GM12878 (cell line): ENCODE data around the gene IL1RL1. TPM values are rescaled to one million over a fixed set of nuclear protein-coding genes. Genes with fewer than 3 reads are reported as not detected.

Experiments used
- ATAC-seq: fragments of 200-7000 bp; cut with Tn5 transposase; 3 replicates; pipeline ENCODE4 v1.9.1; 2020; ENCODE audit warnings: mild to moderate bottlenecking, moderate library complexity
- BruUV-seq: library from RNA; stranded (reverse); fragments of 400-500 nt; replicated peaks from 2 replicates; lab custom pipeline; 2021; lab: Mats Ljungman, UMichigan
- CTCF ChIA-PET: fragments of 300-600 bp; sonication (Branson Sonifier 250); formaldehyde crosslinking; extraction: SDS; loops from one replicate; lab custom pipeline; 2021; ENCODE audit warnings: inconsistent platforms; lab: Yijun Ruan, JAX
- POLR2A ChIA-PET: fragments of 350-600 bp; formaldehyde crosslinking; extraction: SDS; loops from one replicate; lab custom pipeline; 2021; ENCODE audit warnings: inconsistent platforms; lab: Charles Lee
- RAD21 ChIA-PET: fragments of 300-600 bp; sonication (Branson Sonifier 250); formaldehyde crosslinking; loops from one replicate; lab custom pipeline; 2023; ENCODE audit warnings: antibody characterized with exemption; ENCODE audit not compliant: unreplicated experiment; lab: Charles Lee
- SMC1A ChIA-PET: fragments of 300-600 bp; sonication (Branson Sonifier 250); formaldehyde crosslinking; loops from one replicate; lab custom pipeline; 2023; ENCODE audit not compliant: unreplicated experiment, uncharacterized antibody; lab: Charles Lee
- DNase-seq: peaks from one replicate; pipeline ENCODE4 v3.0.0-alpha.2; 2011; ENCODE audit warnings: low read depth, low spot score
- FAIRE-seq: peaks from 3 replicates; lab custom pipeline; 2011; peaks lifted over from hg19 to GRCh38; lab: Jason Lieb, UNC
- H2AFZ ChIP-seq: 2 replicates; pipeline ENCODE4 v1.6.0; 2011; ENCODE audit warnings: low read depth, low read length, control low read depth; ENCODE audit not compliant: control insufficient read depth
- H3K27ac ChIP-seq: 2 replicates; pipeline ENCODE4 v1.5.1; 2011; ENCODE audit warnings: control low read depth; ENCODE audit not compliant: control insufficient read depth, insufficient read depth
- H3K27me3 ChIP-seq, 2 experiments: replicated peaks in 1 of 2; 2 replicates each; pipeline versions ENCODE4 v1.6.0 to v1.6.1; 2011; ENCODE audit warnings: low read length in 1 of 2; ENCODE audit not compliant: control insufficient read depth in 2 of 2, insufficient read depth in 2 of 2
- H3K36me3 ChIP-seq, 2 experiments: 2 replicates each; pipeline ENCODE4 v1.5.1; 2011; ENCODE audit warnings: low read length in 1 of 2; ENCODE audit not compliant: control insufficient read depth in 2 of 2, insufficient read depth in 2 of 2
- H3K4me1 ChIP-seq: 2 replicates; pipeline ENCODE4 v1.6.1; 2011; ENCODE audit warnings: mild to moderate bottlenecking, low read length, moderate library complexity, mixed read lengths; ENCODE audit not compliant: control insufficient read depth, insufficient read depth
- H3K4me2 ChIP-seq: 2 replicates; pipeline ENCODE4 v1.6.0; 2011; ENCODE audit warnings: control low read depth; ENCODE audit not compliant: control insufficient read depth, insufficient read depth
- H3K4me3 ChIP-seq: fragments of 200-600 bp; sonication (generic); 2 replicates; pipeline ENCODE4 v1.5.1; 2016
- H3K79me2 ChIP-seq: 2 replicates; pipeline ENCODE4 v1.6.0; 2011; ENCODE audit warnings: low read length; ENCODE audit not compliant: control insufficient read depth, insufficient read depth
- H3K9ac ChIP-seq: 2 replicates; pipeline ENCODE4 v1.8.0; 2011; ENCODE audit warnings: low read length, control low read depth, mixed read lengths; ENCODE audit not compliant: control insufficient read depth, insufficient read depth
- H3K9me3 ChIP-seq: replicated peaks from 3 replicates; pipeline ENCODE4 v1.5.1; 2011; ENCODE audit warnings: mild to moderate bottlenecking, low read length; ENCODE audit not compliant: control insufficient read depth, insufficient read depth
- H4K20me1 ChIP-seq: 2 replicates; pipeline ENCODE4 v1.6.0; 2011; ENCODE audit not compliant: control insufficient read depth, insufficient read depth
- MAX ChIP-seq: IDR thresholded peaks from 2 replicates; pipeline ENCODE4 v1.6.1; 2012; ENCODE audit warnings: low read depth, low read length, improper control_type of control experiment
- RFX5 ChIP-seq: IDR thresholded peaks from 2 replicates; pipeline ENCODE4 v1.6.1; 2011; ENCODE audit warnings: low read depth, low read length, improper control_type of control experiment
- SPI1 ChIP-seq: IDR thresholded peaks from 2 replicates; pipeline ENCODE4 v1.6.1; 2011; ENCODE audit warnings: low read depth, mild to moderate bottlenecking, low read length, moderate library complexity, borderline replicate concordance; ENCODE audit not compliant: insufficient read depth
- TCF12 ChIP-seq: IDR thresholded peaks from 2 replicates; pipeline ENCODE4 v1.6.1; 2011; ENCODE audit warnings: low read depth, mild to moderate bottlenecking, low read length
- YY1 ChIP-seq: IDR thresholded peaks from 2 replicates; pipeline ENCODE4 v1.6.1; 2011; ENCODE audit warnings: low read depth, mild to moderate bottlenecking, low read length
- in situ Hi-C: fragments of 300-500 bp; cut with MboI; formaldehyde crosslinking; loops from 9 replicates; pipeline ENCODE4 v1.14.3; 2018; ENCODE audit warnings: mixed read lengths
- intact Hi-C: fragments of 100-400 bp; cut with micrococcal nuclease; formaldehyde crosslinking; loops from one replicate; pipeline ENCODE4 v1.14.2; 2022; ENCODE audit not compliant: unreplicated experiment
- polyA plus RNA-seq, 11 experiments: library from polyadenylated mRNA; depleted of rRNA in 4 of 11; unstranded in 6 of 11; stranded (reverse) in 5 of 11; fragments of >200 nt; fragmentation: Nextera tagmentation in 4 of 11; fragmentation: Illumina TruSeq in 1 of 11; extraction: Ambion mirVana in 4 of 11; extraction: Trizol in 1 of 11; gene quantifications; 1 replicate in 1 of 11; 2 replicates in 10 of 11; pipeline versions ENCODE4 v1.2.1 to v1.2.3, GENCODE V29; 2011 to 2016; ENCODE audit warnings: inconsistent platforms in 2 of 11, missing spikeins in 2 of 11, low read depth in 1 of 11
- total RNA-seq, 4 experiments: library from RNA; depleted of rRNA in 3 of 4; stranded (reverse); fragments of >200 nt in 3 of 4; fragmentation: Illumina TruSeq in 1 of 4; extraction: Trizol in 1 of 4; gene quantifications; 2 replicates each; pipeline versions ENCODE4 v1.2.1 to v1.2.3, GENCODE V29; 2013 to 2021

IL1RL1 gene
- total and polyA plus RNA-seq, 10 of the 15 experiments (the other 5 are each of a cell fraction or from before 2014, with no cell fraction given) = 0.08 to 0.18 TPM; not detected in 8

GRCh38 chr2:102401456-102401855 lies 90.1 kb downstream of the IL1RL1 start:
- Histone ChIP-seq H3K4me1 (no peaks in the 10 kb centered on the region), H3K27me3 (no peaks in the 10 kb centered on the region), H2AFZ (no peak overlapping the region), H3K79me2 (no peaks in the 10 kb centered on the region), H3K9ac (no peak overlapping the region), H3K4me2 (no peak overlapping the region), H3K9me3 (no peaks in the 10 kb centered on the region), H4K20me1 (no peaks in the 10 kb centered on the region), H3K36me3 (no peaks in the 10 kb centered on the region; a peak in 1 of 4 replicates), H3K27ac (no peak overlapping the region), H3K4me3 (no peak overlapping the region)
- FAIRE-seq = no peak
- ChIA-PET SMC1A (interaction anchor here (1.3 kb wide), 1 partner anchor 10 kb away, joined by 7 read pairs; no protein-coding TSS in a partner anchor), CTCF (no interaction called here), POLR2A (interaction anchor here (0.5 kb wide), 1 partner anchor 1014 kb away, joined by 3 read pairs; no protein-coding TSS in a partner anchor), RAD21 (no interaction called here)
- in situ Hi-C loops (no loop called here), intact Hi-C loops (no loop called here)
- no peak for DNase-seq
- no peak for ATAC-seq
- TF ChIP-seq SPI1 (no peak), YY1 (no peak), RFX5 (no peak), TCF12 (no peak), MAX (no peak)
- no TSS peak for BruUV-seq

Other genes starting within 250 kb of the IL1RL1 start
- gene IL1R1, start 168.8 kb upstream of the IL1RL1 start, total RNA-seq (2014; rRNA removed) = 0.17 and 0.33 TPM in 2 replicates
- gene IL1R1, start 168.8 kb upstream of the IL1RL1 start, total RNA-seq (2014; rRNA removed; fragmentation: Illumina TruSeq; extraction: Trizol) = 0.32 and 0.45 TPM in 2 replicates
- 0.61 and 1.1 TPM in 2 replicates for gene IL1R1, start 168.8 kb upstream of the IL1RL1 start, total RNA-seq (2021)
- gene IL1R1, start 168.8 kb upstream of the IL1RL1 start, polyA plus RNA-seq (2011; rRNA removed) = 13.2 and 19.9 TPM in 2 replicates
- gene IL1R1, start 168.8 kb upstream of the IL1RL1 start, polyA plus RNA-seq (2014; fragmentation: Illumina TruSeq; extraction: Trizol) = 0.81 and 0.86 TPM in 2 replicates
- gene IL1R1, start 168.8 kb upstream of the IL1RL1 start, polyA plus RNA-seq (2014; fragmentation: Nextera tagmentation; extraction: Ambion mirVana) = under 1 TPM; 0.18 to 0.24 TPM
- 0.32 and 0.42 TPM in 2 replicates for gene IL1R1, start 168.8 kb upstream of the IL1RL1 start, polyA plus RNA-seq (2014; rRNA removed)
- under 1 TPM; 0.62 to 0.79 TPM for gene IL1R1, start 168.8 kb upstream of the IL1RL1 start, polyA plus RNA-seq (2016; fragmentation: Nextera tagmentation; extraction: Ambion mirVana)
- gene IL1RL2, start 124.5 kb upstream of the IL1RL1 start, total RNA-seq (2014; rRNA removed) = not detected in 2 replicates
- not detected in 2 replicates for gene IL1RL2, start 124.5 kb upstream of the IL1RL1 start, total RNA-seq (2014; rRNA removed; fragmentation: Illumina TruSeq; extraction: Trizol)
- gene IL1RL2, start 124.5 kb upstream of the IL1RL1 start, total RNA-seq (2021) = not detected in 2 replicates
- not detected in 2 replicates for gene IL1RL2, start 124.5 kb upstream of the IL1RL1 start, polyA plus RNA-seq (2011; rRNA removed)
- not detected in 2 replicates for gene IL1RL2, start 124.5 kb upstream of the IL1RL1 start, polyA plus RNA-seq (2014; fragmentation: Illumina TruSeq; extraction: Trizol)
- gene IL1RL2, start 124.5 kb upstream of the IL1RL1 start, polyA plus RNA-seq (2014; fragmentation: Nextera tagmentation; extraction: Ambion mirVana) = not detected
- not detected in 2 replicates for gene IL1RL2, start 124.5 kb upstream of the IL1RL1 start, polyA plus RNA-seq (2014; rRNA removed)
- gene IL1RL2, start 124.5 kb upstream of the IL1RL1 start, polyA plus RNA-seq (2016; fragmentation: Nextera tagmentation; extraction: Ambion mirVana) = not detected
- 10.5 and 12.8 TPM in 2 replicates for gene IL18R1, start 44.2 kb downstream of the IL1RL1 start, total RNA-seq (2014; rRNA removed)
- 11.6 and 14.6 TPM in 2 replicates for gene IL18R1, start 44.2 kb downstream of the IL1RL1 start, total RNA-seq (2014; rRNA removed; fragmentation: Illumina TruSeq; extraction: Trizol)
- 10.0 and 10.4 TPM in 2 replicates for gene IL18R1, start 44.2 kb downstream of the IL1RL1 start, total RNA-seq (2021)
- gene IL18R1, start 44.2 kb downstream of the IL1RL1 start, polyA plus RNA-seq (2011; rRNA removed) = 15.5 and 23.0 TPM in 2 replicates
- gene IL18R1, start 44.2 kb downstream of the IL1RL1 start, polyA plus RNA-seq (2014; fragmentation: Illumina TruSeq; extraction: Trizol) = 11.0 and 11.3 TPM in 2 replicates
- 1 to 10 TPM; 3.5 to 3.8 TPM for gene IL18R1, start 44.2 kb downstream of the IL1RL1 start, polyA plus RNA-seq (2014; fragmentation: Nextera tagmentation; extraction: Ambion mirVana)
- gene IL18R1, start 44.2 kb downstream of the IL1RL1 start, polyA plus RNA-seq (2014; rRNA removed) = 9.0 and 12.0 TPM in 2 replicates
- gene IL18R1, start 44.2 kb downstream of the IL1RL1 start, polyA plus RNA-seq (2016; fragmentation: Nextera tagmentation; extraction: Ambion mirVana) = 10 to 100 TPM; 10.9 to 14.3 TPM
- 0.65 and 0.85 TPM in 2 replicates for gene IL18RAP, start 111.6 kb downstream of the IL1RL1 start, total RNA-seq (2014; rRNA removed)
- 1.0 and 1.3 TPM in 2 replicates for gene IL18RAP, start 111.6 kb downstream of the IL1RL1 start, total RNA-seq (2014; rRNA removed; fragmentation: Illumina TruSeq; extraction: Trizol)
- gene IL18RAP, start 111.6 kb downstream of the IL1RL1 start, total RNA-seq (2021) = 0.54 and 1.4 TPM in 2 replicates
- gene IL18RAP, start 111.6 kb downstream of the IL1RL1 start, polyA plus RNA-seq (2011; rRNA removed) = 1.6 and 3.4 TPM in 2 replicates
- 0.75 and 1.4 TPM in 2 replicates for gene IL18RAP, start 111.6 kb downstream of the IL1RL1 start, polyA plus RNA-seq (2014; fragmentation: Illumina TruSeq; extraction: Trizol)
- under 1 TPM; 0.37 to 0.53 TPM for gene IL18RAP, start 111.6 kb downstream of the IL1RL1 start, polyA plus RNA-seq (2014; fragmentation: Nextera tagmentation; extraction: Ambion mirVana)
- 0.64 and 0.86 TPM in 2 replicates for gene IL18RAP, start 111.6 kb downstream of the IL1RL1 start, polyA plus RNA-seq (2014; rRNA removed)
- 1 to 10 TPM in 1 of 2 experiments, not detected in 1; 1.1 TPM for gene IL18RAP, start 111.6 kb downstream of the IL1RL1 start, polyA plus RNA-seq (2016; fragmentation: Nextera tagmentation; extraction: Ambion mirVana)
- gene SLC9A4, start 161.7 kb downstream of the IL1RL1 start, total RNA-seq (2014; rRNA removed) = not detected in 2 replicates
- not detected in 2 replicates for gene SLC9A4, start 161.7 kb downstream of the IL1RL1 start, total RNA-seq (2014; rRNA removed; fragmentation: Illumina TruSeq; extraction: Trizol)
- gene SLC9A4, start 161.7 kb downstream of the IL1RL1 start, total RNA-seq (2021) = 0.05 and 0.10 TPM in 2 replicates
- gene SLC9A4, start 161.7 kb downstream of the IL1RL1 start, polyA plus RNA-seq (2011; rRNA removed) = not detected in 2 replicates
- not detected in 2 replicates for gene SLC9A4, start 161.7 kb downstream of the IL1RL1 start, polyA plus RNA-seq (2014; fragmentation: Illumina TruSeq; extraction: Trizol)
- gene SLC9A4, start 161.7 kb downstream of the IL1RL1 start, polyA plus RNA-seq (2014; fragmentation: Nextera tagmentation; extraction: Ambion mirVana) = not detected
- gene SLC9A4, start 161.7 kb downstream of the IL1RL1 start, polyA plus RNA-seq (2014; rRNA removed) = not detected in 2 replicates
- not detected for gene SLC9A4, start 161.7 kb downstream of the IL1RL1 start, polyA plus RNA-seq (2016; fragmentation: Nextera tagmentation; extraction: Ambion mirVana)